ENCODE data around the gene COL27A1. TPM values are rescaled to one million over a fixed set of nuclear protein-coding genes. Genes with fewer than 3 reads are reported as not detected.

The COL27A1 gene
- total and polyA plus RNA-seq, 2 donors (not counting 3 experiments of a cell fraction or from before 2014, with no cell fraction given) = 14.7 to 49.1 TPM

DNA sequence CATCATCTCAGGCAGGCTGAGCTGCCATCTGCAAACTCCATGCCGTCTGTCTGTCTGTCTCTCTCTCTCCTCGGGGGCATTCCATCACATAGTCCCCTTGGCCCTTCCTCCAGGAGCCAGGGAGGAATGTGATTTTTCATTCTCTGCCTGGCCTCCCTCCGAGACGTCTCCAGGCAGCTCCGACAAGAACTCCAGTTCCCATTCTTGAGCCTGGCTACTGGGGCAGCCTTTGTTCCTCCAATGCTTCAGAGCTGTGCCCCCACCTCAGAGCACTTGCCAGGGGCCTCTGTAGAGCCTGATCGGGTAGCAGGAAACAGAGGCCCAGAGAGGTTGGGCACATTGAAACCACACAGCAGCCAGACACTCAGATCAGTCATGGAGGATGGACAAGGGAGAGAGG, 74.0 kb downstream of the COL27A1 start:
- ChIA-PET CTCF (interaction anchor here (0.9 kb wide), 1 partner anchor 74 kb away, joined by 3 read pairs; no protein-coding TSS in a partner anchor), POLR2A (no interaction called here)
- H3K9me3 ChIP-seq (replicated peaks; ENCODE audit: control insufficient read depth, insufficient read depth, low read length) = no peaks in the 10 kb centered on the region
- no peak overlapping the region for H3K9ac ChIP-seq (replicated peaks; ENCODE audit: extremely low read depth, insufficient read depth, low read length)
- H3K27me3 ChIP-seq (ENCODE audit: control insufficient read depth in 2 of 2, insufficient read depth in 2 of 2, low read length in 2 of 2) = no peaks in the 10 kb centered on the region
- DNase-seq (ENCODE audit: low read depth, low spot score) (no peak), FAIRE-seq (no peak)
- H3K79me2 ChIP-seq (ENCODE audit: control insufficient read depth, insufficient read depth, low read length) = no peaks in the 10 kb centered on the region
- no peaks in the 10 kb centered on the region for H4K20me1 ChIP-seq (replicated peaks; ENCODE audit: control insufficient read depth, extremely low read depth, insufficient read depth, low read length)
- H3K4me1 ChIP-seq (ENCODE audit: control insufficient read depth, extremely low read depth, insufficient read depth, low read length) = peaks cover 31% of the 10 kb centered on the region
- no TSS peak for BruUV-seq (replicated peaks)
- dilution Hi-C loops (cut with MboI; ENCODE audit: extremely low pct_ligation_motif_present, low sequenced_read_pairs) (no loop called here), intact Hi-C loops (cut with micrococcal nuclease) (no loop called here)
- H3K9me1 ChIP-seq (replicated peaks; ENCODE audit: control insufficient read depth, extremely low read depth, insufficient read depth, low read length) = no peaks in the 10 kb centered on the region
- H3K27ac ChIP-seq (ENCODE audit: insufficient read depth, low read depth, low read length) = no peak overlapping the region
- H3K4me3 ChIP-seq (replicated peaks in 1 of 3; ENCODE audit: insufficient read depth in 1 of 3, low read depth in 1 of 3, low read length in 3 of 3) = no peak overlapping the region
- H3K36me3 ChIP-seq (ENCODE audit: control insufficient read depth in 2 of 2, extremely low read depth in 1 of 2, insufficient read depth in 2 of 2, low read length in 2 of 2) = no peaks in the 10 kb centered on the region
- TF ChIP-seq EZH2 (IDR thresholded peaks at IDR 0.05; ENCODE audit: borderline replicate concordance, low read depth, low read length, severe bottlenecking) (no peak), POLR2A (IDR thresholded peaks at IDR 0.05; ENCODE audit: low read depth, low read length) (no peak), CTCF (IDR thresholded peaks at IDR 0.05; ENCODE audit: extremely low read depth in 1 of 2, insufficient read depth in 1 of 2, low read depth in 1 of 2, low read length in 2 of 2) (no peak), GATA2 (IDR thresholded peaks at IDR 0.05; ENCODE audit: insufficient read depth, insufficient read length, low read depth, low read length) (no peak), FOS (IDR thresholded peaks at IDR 0.05; ENCODE audit: borderline replicate concordance, insufficient read depth, low read length) (no peak)
- TF ChIP-seq, protein P1, sequence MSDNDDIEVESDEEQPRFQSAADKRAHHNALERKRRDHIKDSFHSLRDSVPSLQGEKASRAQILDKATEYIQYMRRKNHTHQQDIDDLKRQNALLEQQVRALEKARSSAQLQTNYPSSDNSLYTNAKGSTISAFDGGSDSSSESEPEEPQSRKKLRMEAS (IDR thresholded peaks at IDR 0.05; ENCODE audit: insufficient read depth, insufficient read length) = no peak
- H3K4me2 ChIP-seq (ENCODE audit: insufficient read depth, low read length) = no peak overlapping the region
- no peak overlapping the region for H2AFZ ChIP-seq (ENCODE audit: low read depth, low read length)

All from endothelial cell of umbilical vein (primary cell).